Measurements from ENCODE around the gene SF3B1. TPM values are rescaled to one million over a fixed set of nuclear protein-coding genes. Genes with fewer than 3 reads are reported as not detected.

Gene SF3B1
- total and polyA plus RNA-seq, 2 donors (not counting 1 experiment from before 2014, with no cell fraction given): 524 to 722 TPM

DNA sequence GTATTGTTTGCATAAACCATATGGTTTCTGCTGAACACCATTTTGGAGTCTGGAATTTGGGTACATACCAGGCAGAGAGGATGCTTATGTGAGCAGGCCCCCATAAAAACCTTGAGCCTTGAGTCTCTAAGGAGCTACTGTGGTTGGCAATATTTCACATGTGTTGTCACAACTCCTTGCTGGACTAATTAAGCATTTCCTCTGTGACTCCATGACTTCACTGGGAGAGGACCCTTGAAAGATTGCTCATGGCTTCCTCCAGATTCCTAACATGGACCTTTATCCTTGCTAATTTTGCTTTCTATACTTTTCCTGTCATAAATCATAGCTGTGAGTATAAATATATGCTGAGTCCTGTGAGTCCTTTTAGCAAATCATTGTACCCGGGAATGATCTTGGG lies 10.9 kb upstream of the SF3B1 start:
- intact Hi-C loops (cut with micrococcal nuclease): no loop called here
- no peak overlapping the region for H3K4me3 Mint-ChIP-seq
- Histone ChIP-seq H2AFZ (ENCODE audit: insufficient read depth, low read depth, low read length, poor library complexity, severe bottlenecking) (no peak overlapping the region), H3K79me2 (ENCODE audit: control insufficient read depth, insufficient read depth, low read length) (no peaks in the 10 kb centered on the region), H3K4me2 (replicated peaks; ENCODE audit: low read depth, low read length, poor library complexity, severe bottlenecking) (no peak overlapping the region), H3K9me3 (ENCODE audit: control extremely low read depth in 1 of 3, control insufficient read depth in 2 of 3, insufficient read depth in 1 of 3, low read length in 2 of 3) (peaks cover 0 to 2% (median 0%) of the 10 kb centered on the region in 3 donors), H3K4me1 (ENCODE audit: control insufficient read depth in 2 of 2, insufficient read depth in 2 of 2, low read length in 2 of 2) (no peaks in the 10 kb centered on the region), H4K20me1 (ENCODE audit: control insufficient read depth, insufficient read depth, low read length, poor library complexity, severe bottlenecking) (no peaks in the 10 kb centered on the region), H3K4me3 (ENCODE audit: control extremely low read depth in 1 of 5, extremely low read depth in 1 of 5, insufficient read depth in 1 of 5, low read depth in 2 of 5, low read length in 4 of 5) (no peak overlapping the region), H3K27ac (ENCODE audit: low read length in 2 of 2) (no peak overlapping the region), H3K27me3 (replicated peaks in 1 of 4; ENCODE audit: control extremely low read depth in 1 of 4, control insufficient read depth in 3 of 4, insufficient read depth in 4 of 4, low read length in 3 of 4) (peaks cover 0 to 2% (median 0%) of the 10 kb centered on the region in 4 experiments), H3K36me3 (replicated peaks in 1 of 2; ENCODE audit: control extremely low read depth in 1 of 2, control insufficient read depth in 1 of 2, extremely low read depth in 1 of 2, insufficient read depth in 2 of 2, low read length in 1 of 2) (no peaks in the 10 kb centered on the region), H3K9ac (ENCODE audit: low read length) (no peak overlapping the region)
- H3K4me1 Mint-ChIP-seq: no peaks in the 10 kb centered on the region
- ATAC-seq (ENCODE audit: low read depth) (no peak), DNase-seq (no peak)
- H3K27ac Mint-ChIP-seq: no peak overlapping the region
- POLR2A ChIA-PET: no interaction called here
- H3K27me3 Mint-ChIP-seq: peaks cover 3% of the 10 kb centered on the region
- no CpG with 5 or more reads among the region's 1 CpG for WGBS (ENCODE audit: insufficient coverage)
- H3K9me3 Mint-ChIP-seq (ENCODE audit: insufficient read depth): no peaks in the 10 kb centered on the region
- TF ChIP-seq CTCF (IDR thresholded peaks at IDR 0.05) (no peak), EZH2 (IDR thresholded peaks at IDR 0.05; ENCODE audit: borderline replicate concordance, insufficient read depth, low read depth, low read length, poor library complexity, severe bottlenecking) (no peak)
- CTCF ChIA-PET: no interaction called here

DNA sequence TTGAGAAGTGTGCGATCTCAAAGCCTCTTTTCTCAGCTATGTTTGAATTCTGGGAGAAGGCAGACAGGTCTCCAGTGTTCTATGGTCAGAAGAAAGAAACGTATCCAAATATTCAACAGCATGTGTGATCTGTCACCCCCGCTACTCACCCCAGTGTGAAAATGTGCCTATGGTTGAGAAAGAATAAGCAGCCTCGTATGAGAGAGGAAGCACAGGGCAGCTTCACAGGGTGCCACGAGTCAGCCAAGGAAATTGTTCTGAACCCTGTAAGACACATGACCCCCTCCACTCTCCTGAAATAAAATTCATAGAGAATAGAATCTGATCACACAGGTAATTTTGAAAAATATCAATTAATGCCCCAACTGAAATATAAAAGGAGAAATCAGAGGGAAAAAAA lies 8.0 kb upstream of the SF3B1 start:
- ATAC-seq (ENCODE audit: low read depth): no peak
- ChIA-PET POLR2A (no interaction called here), CTCF (no interaction called here)
- Histone ChIP-seq H3K4me3 (ENCODE audit: control extremely low read depth in 1 of 5, extremely low read depth in 1 of 5, insufficient read depth in 1 of 5, low read depth in 2 of 5, low read length in 4 of 5) (no peak overlapping the region), H3K79me2 (ENCODE audit: control insufficient read depth, insufficient read depth, low read length) (no peaks in the 10 kb centered on the region), H4K20me1 (ENCODE audit: control insufficient read depth, insufficient read depth, low read length, poor library complexity, severe bottlenecking) (no peaks in the 10 kb centered on the region), H3K9ac (ENCODE audit: low read length) (no peak overlapping the region), H3K27ac (ENCODE audit: low read length in 2 of 2) (no peak overlapping the region), H3K4me2 (replicated peaks; ENCODE audit: low read depth, low read length, poor library complexity, severe bottlenecking) (no peak overlapping the region), H2AFZ (ENCODE audit: insufficient read depth, low read depth, low read length, poor library complexity, severe bottlenecking) (peak overlapping the region; percentile 1), H3K4me1 (ENCODE audit: control insufficient read depth in 2 of 2, insufficient read depth in 2 of 2, low read length in 2 of 2) (no peaks in the 10 kb centered on the region), H3K36me3 (replicated peaks in 1 of 2; ENCODE audit: control extremely low read depth in 1 of 2, control insufficient read depth in 1 of 2, extremely low read depth in 1 of 2, insufficient read depth in 2 of 2, low read length in 1 of 2) (no peaks in the 10 kb centered on the region), H3K9me3 (ENCODE audit: control extremely low read depth in 1 of 3, control insufficient read depth in 2 of 3, insufficient read depth in 1 of 3, low read length in 2 of 3) (no peaks in the 10 kb centered on the region), H3K27me3 (replicated peaks in 1 of 4; ENCODE audit: control extremely low read depth in 1 of 4, control insufficient read depth in 3 of 4, insufficient read depth in 4 of 4, low read length in 3 of 4) (peaks cover 0 to 2% (median 0%) of the 10 kb centered on the region in 4 experiments)
- intact Hi-C loops (cut with micrococcal nuclease): no loop called here
- Mint-ChIP-seq H3K4me3 (no peak overlapping the region), H3K9me3 (ENCODE audit: insufficient read depth) (no peaks in the 10 kb centered on the region), H3K27ac (no peak overlapping the region), H3K27me3 (peaks cover 3% of the 10 kb centered on the region), H3K4me1 (no peaks in the 10 kb centered on the region)
- WGBS (ENCODE audit: insufficient coverage): 100% methylated on average over 1 of the region's 5 CpGs
- no peak for TF ChIP-seq CTCF (IDR thresholded peaks at IDR 0.05)
- no peak for TF ChIP-seq EZH2 (IDR thresholded peaks at IDR 0.05; ENCODE audit: borderline replicate concordance, insufficient read depth, low read depth, low read length, poor library complexity, severe bottlenecking)
- no peak for DNase-seq
